A549 treated with GW870086 at 1 μM for 4 hours (cell line): ENCODE measurements around the gene RAB8A. TPM values are rescaled to one million over a fixed set of nuclear protein-coding genes. Genes with fewer than 3 reads are reported as not detected.

Experiments
- total RNA-seq: library from RNA; stranded (reverse); fragments of 200-300 nt; extraction: Qiagen RNA extraction; gene quantifications from 5 replicates; pipeline ENCODE4 v1.2.3, GENCODE V29; 2022; ENCODE audit warnings: low read depth

RAB8A gene
- total RNA-seq, result 49.7 to 83.1 TPM (median 52.4 TPM) in 5 replicates

GRCh38 chr19:16111160-16111908, at the start of gene RAB8A:
TSS of gene RAB8A (plus strand) at chr19:16111889. CDS start at chr19:16111902, 13 bp downstream.

GRCh38 chr19:16076154-16076957, 35.3 kb upstream of the RAB8A start, which contains the start of gene TPM4:
TSS of gene TPM4 (plus strand) at chr19:16076495. CDS start at chr19:16076566, 71 bp downstream.

DNA sequence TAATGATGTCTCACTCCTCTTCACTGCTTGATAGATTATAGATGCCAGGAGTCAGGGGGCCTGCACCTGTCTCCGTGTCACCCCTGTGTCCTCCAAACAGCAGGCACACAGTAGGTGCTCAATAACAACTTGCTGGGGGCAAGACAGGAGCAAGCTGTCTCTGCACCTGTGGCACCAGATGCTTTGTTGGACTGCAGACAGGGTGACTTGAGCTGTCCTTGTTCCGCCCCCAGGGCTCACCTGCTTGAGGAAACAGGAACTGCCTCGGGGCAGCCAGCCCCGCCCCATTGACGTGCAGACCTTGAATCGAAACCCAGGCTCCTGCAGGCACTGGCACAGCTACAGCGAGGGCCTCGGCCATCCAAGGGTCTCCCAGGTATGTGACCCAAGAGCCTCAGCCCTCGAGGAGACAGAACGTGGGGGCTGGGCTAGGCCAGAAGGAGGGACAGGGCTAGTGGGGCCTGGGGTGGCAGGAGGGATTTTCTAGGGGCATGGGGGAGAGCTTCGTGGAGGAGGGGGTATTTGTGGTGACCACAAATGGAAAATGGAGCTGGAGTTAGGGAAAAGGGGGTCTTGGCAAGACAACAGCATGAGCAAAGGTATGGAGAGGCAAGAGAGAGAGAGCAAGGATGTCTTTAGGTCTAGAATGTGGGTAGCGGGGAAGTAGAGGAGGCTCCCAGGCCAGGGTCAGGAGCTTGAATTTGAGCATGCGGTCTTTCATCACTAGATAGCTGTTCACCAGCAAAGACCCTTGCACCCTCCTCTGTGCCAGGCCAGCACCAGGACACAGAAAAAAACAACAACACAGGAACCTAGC, 31.9 kb downstream of the RAB8A start, which contains the start of gene HSH2D:
TSS of gene HSH2D (plus strand) at position 287 of the 817 bp plus-strand sequence. CDS start 5,066 bp downstream, outside the sequence.

Other genes with a start within 250 kb of the RAB8A start
- gene CYP4F2, start 213.8 kb upstream of the RAB8A start, total RNA-seq, result 0.08 to 0.49 TPM (median 0.30 TPM) in 4 of 5 replicates, not detected in the other
- gene CYP4F11, start 177.4 kb upstream of the RAB8A start, total RNA-seq, result 5.1 to 7.4 TPM (median 5.1 TPM) in 5 replicates
- gene OR10H4, start 162.9 kb upstream of the RAB8A start, total RNA-seq, result not detected in 5 replicates
- 393 to 517 TPM (median 492 TPM) in 5 replicates for gene TPM4, start 35.4 kb upstream of the RAB8A start, total RNA-seq
- gene HSH2D, start 31.8 kb downstream of the RAB8A start, total RNA-seq, result 0.09 to 0.14 TPM in 2 of 5 replicates, not detected in the others
- not detected in 5 replicates for gene CIB3, start 61.6 kb downstream of the RAB8A start, total RNA-seq
- gene FAM32A, start 73.5 kb downstream of the RAB8A start, total RNA-seq, result 92.9 to 102 TPM (median 95.9 TPM) in 5 replicates
- 65.1 to 68.3 TPM (median 66.3 TPM) in 5 replicates for gene AP1M1, start 86.0 kb downstream of the RAB8A start, total RNA-seq
- 16.9 to 30.9 TPM (median 28.7 TPM) in 5 replicates for gene KLF2, start 212.9 kb downstream of the RAB8A start, total RNA-seq